ENCODE measurements around the gene TMEM269. TPM values are rescaled to one million over a fixed set of nuclear protein-coding genes. Genes with fewer than 3 reads are reported as not detected.

TMEM269 gene
- total and polyA plus RNA-seq, 4 donors: 0.03 to 0.09 (median 0.07) TPM

DNA sequence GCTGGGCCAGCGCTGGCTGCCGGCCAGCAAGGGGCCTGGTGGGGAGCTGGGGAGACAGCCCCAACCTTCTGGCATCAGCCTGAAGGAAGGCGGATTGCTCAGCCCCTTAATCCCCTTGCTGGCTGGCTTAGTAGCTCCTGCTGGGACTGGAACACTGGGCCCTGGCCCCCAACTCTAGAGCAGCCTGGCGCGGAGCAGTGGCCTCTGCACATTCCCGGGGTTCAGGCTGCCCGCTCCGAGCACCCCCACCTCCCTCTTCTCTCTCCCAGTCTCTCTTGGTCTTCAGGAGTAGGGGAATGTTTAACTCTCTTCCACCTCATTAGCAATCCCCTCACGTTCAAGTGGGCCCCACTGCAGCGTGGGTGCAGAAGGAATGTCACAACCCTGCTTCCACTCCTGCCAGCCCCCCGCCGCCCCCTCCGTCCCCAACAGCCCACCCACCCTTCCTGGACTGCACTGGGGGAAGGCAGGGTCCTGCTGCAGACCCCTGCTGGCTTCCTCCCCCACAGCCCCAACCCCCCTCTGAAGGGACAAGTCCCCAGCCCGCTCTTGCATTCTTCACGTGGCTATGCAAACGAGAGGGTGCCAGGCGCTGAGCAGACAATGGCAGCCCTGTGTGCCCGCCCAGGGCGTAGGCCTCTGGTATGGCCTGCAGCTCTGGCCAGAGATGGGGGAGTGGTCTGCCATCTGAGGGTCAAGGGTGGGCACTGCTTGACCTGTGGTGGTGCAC is 43.8 kb upstream of the TMEM269 start:
- 70% methylated on average over 14 to 19 of the region's 19 CpGs for WGBS, 2 donors
- Histone ChIP-seq H3K27ac (ENCODE audit: low read depth in 1 of 2, low read length in 1 of 2) (no peak overlapping the region), H3K9ac (ENCODE audit: insufficient read depth in 1 of 2, low read length in 2 of 2) (no peak overlapping the region), H3K4me1 (ENCODE audit: control insufficient read depth in 5 of 5, insufficient read depth in 5 of 5, low read length in 5 of 5) (peaks cover 0 to 28% (median 0%) of the 10 kb centered on the region in 5 donors), H3K4me3 (no peak overlapping the region), H3K27me3 (ENCODE audit: control insufficient read depth in 3 of 3, insufficient read depth in 3 of 3, low read length in 2 of 3) (no peaks in the 10 kb centered on the region), H3K9me3 (ENCODE audit: control insufficient read depth in 4 of 4, insufficient read depth in 3 of 4, low read length in 3 of 4) (no peaks in the 10 kb centered on the region), H3K36me3 (ENCODE audit: control insufficient read depth in 4 of 4, insufficient read depth in 4 of 4, low read length in 4 of 4) (peaks cover 0 to 6% (median 2%) of the 10 kb centered on the region in 4 donors)
- TF ChIP-seq, protein P1, sequence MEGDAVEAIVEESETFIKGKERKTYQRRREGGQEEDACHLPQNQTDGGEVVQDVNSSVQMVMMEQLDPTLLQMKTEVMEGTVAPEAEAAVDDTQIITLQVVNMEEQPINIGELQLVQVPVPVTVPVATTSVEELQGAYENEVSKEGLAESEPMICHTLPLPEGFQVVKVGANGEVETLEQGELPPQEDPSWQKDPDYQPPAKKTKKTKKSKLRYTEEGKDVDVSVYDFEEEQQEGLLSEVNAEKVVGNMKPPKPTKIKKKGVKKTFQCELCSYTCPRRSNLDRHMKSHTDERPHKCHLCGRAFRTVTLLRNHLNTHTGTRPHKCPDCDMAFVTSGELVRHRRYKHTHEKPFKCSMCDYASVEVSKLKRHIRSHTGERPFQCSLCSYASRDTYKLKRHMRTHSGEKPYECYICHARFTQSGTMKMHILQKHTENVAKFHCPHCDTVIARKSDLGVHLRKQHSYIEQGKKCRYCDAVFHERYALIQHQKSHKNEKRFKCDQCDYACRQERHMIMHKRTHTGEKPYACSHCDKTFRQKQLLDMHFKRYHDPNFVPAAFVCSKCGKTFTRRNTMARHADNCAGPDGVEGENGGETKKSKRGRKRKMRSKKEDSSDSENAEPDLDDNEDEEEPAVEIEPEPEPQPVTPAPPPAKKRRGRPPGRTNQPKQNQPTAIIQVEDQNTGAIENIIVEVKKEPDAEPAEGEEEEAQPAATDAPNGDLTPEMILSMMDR (IDR thresholded peaks at IDR 0.05; ENCODE audit: control extremely low read depth, extremely low read depth): no peak
- DNase-seq (peak; percentile 55 to 69 (median 67)), ATAC-seq (ENCODE audit: insufficient read depth, low FRiP score) (no peak)

DNA sequence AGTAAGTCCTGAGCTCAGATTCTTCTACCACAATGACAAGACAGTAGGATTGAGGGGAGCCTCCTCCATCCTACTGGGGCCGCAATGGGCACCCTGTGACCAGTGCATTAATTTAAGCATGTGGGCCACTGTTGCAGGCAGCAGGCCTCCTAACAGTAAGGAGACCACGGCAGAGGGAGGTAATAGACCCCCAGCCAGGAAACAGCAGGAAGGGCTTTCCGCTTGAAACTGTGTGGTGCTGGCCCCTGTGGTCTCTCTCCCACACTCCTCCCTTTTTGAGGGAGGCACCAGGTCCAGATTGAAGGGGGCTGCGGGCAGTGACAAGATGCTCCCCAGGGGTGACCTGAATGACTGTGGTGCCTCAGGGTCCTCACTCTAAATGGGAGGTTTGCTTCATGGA is 43.1 kb upstream of the TMEM269 start:
- H3K36me3 ChIP-seq (ENCODE audit: control insufficient read depth in 4 of 4, insufficient read depth in 4 of 4, low read length in 4 of 4): peaks cover 0 to 11% (median 6%) of the 10 kb centered on the region in 4 donors
- TF ChIP-seq, protein P1 (IDR thresholded peaks at IDR 0.05; ENCODE audit: control extremely low read depth, extremely low read depth): no peak
- WGBS, 2 donors: 81 to 87% methylated on average over 4 of the region's 4 CpGs
- H3K4me3 ChIP-seq: no peak overlapping the region
- H3K4me1 ChIP-seq (ENCODE audit: control insufficient read depth in 5 of 5, insufficient read depth in 5 of 5, low read length in 5 of 5): peaks cover 0 to 28% (median 0%) of the 10 kb centered on the region in 5 donors
- DNase-seq (no peak), ATAC-seq (ENCODE audit: insufficient read depth, low FRiP score) (no peak)
- H3K9me3 ChIP-seq (ENCODE audit: control insufficient read depth in 4 of 4, insufficient read depth in 3 of 4, low read length in 3 of 4): no peaks in the 10 kb centered on the region
- H3K9ac ChIP-seq (ENCODE audit: insufficient read depth in 1 of 2, low read length in 2 of 2): no peak overlapping the region
- no peaks in the 10 kb centered on the region for H3K27me3 ChIP-seq (ENCODE audit: control insufficient read depth in 3 of 3, insufficient read depth in 3 of 3, low read length in 2 of 3)
- H3K27ac ChIP-seq (ENCODE audit: low read depth in 1 of 2, low read length in 1 of 2): no peak overlapping the region

DNA sequence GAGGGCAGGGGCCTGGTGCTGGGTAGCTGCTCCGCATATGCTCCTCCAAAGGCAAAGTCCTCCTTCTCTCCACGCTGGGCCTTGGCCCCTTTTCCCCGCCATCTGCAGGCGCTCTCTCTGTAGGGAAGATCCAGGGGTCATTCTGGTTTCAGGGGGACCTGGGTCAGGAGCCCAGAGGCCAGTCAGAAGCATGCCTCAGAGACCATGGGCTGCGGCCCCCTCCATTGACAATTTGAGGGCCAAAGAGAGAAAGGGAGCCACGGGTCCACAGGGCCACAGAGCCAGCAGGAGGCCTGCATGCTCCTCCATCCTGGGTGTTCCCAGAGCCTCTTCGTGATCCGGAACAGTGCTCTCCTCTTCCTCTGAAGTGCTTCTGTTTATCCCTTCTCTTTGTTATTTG is 42.6 kb upstream of the TMEM269 start:
- H3K9ac ChIP-seq (ENCODE audit: insufficient read depth in 1 of 2, low read length in 2 of 2): no peak overlapping the region
- DNase-seq (no peak), ATAC-seq (ENCODE audit: insufficient read depth, low FRiP score) (no peak)
- H3K4me1 ChIP-seq (ENCODE audit: control insufficient read depth in 5 of 5, insufficient read depth in 5 of 5, low read length in 5 of 5): peaks cover 0 to 28% (median 0%) of the 10 kb centered on the region in 5 donors
- no peaks in the 10 kb centered on the region for H3K9me3 ChIP-seq (ENCODE audit: control insufficient read depth in 4 of 4, insufficient read depth in 3 of 4, low read length in 3 of 4)
- H3K27ac ChIP-seq (ENCODE audit: low read depth in 1 of 2, low read length in 1 of 2): no peak overlapping the region
- TF ChIP-seq, protein P1 (IDR thresholded peaks at IDR 0.05; ENCODE audit: control extremely low read depth, extremely low read depth): no peak
- H3K27me3 ChIP-seq (ENCODE audit: control insufficient read depth in 3 of 3, insufficient read depth in 3 of 3, low read length in 2 of 3): no peaks in the 10 kb centered on the region
- WGBS, 2 donors: 91 to 99% methylated on average over 8 of the region's 8 CpGs
- peaks cover 0 to 12% (median 7%) of the 10 kb centered on the region in 4 donors for H3K36me3 ChIP-seq (ENCODE audit: control insufficient read depth in 4 of 4, insufficient read depth in 4 of 4, low read length in 4 of 4)
- no peak overlapping the region for H3K4me3 ChIP-seq

Data from lung (tissue), 12 donors.